Stimulated activated CD4-positive, alpha-beta T cell treated with anti-CD3 and anti-CD28 coated beads, Interleukin-15, amount 100 ng/mL, for 1 hour (primary cell): ENCODE measurements around the gene MYH1.
"Not testable (repeated sequence)": the region's sequence is repeated elsewhere in the genome, so short reads cannot be mapped to it uniquely, and the experiment has no call there.

Experiments
- DNase-seq, 2 donors: peaks; one replicate each; pipeline ENCODE4 v3.0.0-alpha.2; 2020; ENCODE audit warnings: low read depth in 1 of 2, low spot score in 1 of 2

Gene MYH1

DNA sequence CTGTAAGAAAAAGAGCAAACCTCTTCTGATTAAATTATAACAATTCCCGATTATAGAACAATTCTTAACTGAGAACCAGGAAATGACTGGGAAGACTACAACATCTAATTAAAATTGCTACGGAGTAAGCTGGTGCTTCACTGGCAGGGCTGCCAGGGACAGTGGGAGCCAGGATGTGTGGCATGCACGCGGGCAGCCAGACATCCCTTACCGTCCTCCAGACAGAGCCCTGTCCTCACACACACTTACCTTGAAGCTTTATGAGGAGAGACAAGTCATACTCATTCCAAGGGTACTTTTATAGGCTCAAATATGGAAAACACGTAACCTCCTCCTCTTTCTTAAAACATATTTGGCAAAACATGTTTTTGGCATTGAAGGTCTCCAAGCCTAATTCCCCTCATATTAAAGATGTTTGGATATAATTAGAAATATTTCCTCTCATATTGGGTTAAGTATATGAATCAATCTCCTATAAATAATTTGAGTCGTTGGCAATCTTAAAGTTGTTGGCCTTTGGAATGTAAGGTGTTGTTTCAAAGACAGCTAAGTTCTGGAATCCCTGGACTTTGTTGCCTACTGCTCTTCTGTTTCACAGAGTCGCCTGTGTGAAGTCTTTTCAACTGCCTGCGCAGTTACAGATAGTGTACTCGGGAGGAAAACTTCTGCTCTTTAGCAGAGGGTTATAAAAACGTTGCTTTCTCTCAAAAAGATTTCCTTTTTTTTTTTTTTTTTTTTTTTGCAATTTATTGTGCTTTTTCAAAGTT, at the start of gene MYH1:
Gene MYH1, minus strand, starts transcription at position 272 of the 767 bp plus-strand sequence. CDS start 1,900 bp downstream, outside the sequence.
- DNase-seq = no peak

DNA sequence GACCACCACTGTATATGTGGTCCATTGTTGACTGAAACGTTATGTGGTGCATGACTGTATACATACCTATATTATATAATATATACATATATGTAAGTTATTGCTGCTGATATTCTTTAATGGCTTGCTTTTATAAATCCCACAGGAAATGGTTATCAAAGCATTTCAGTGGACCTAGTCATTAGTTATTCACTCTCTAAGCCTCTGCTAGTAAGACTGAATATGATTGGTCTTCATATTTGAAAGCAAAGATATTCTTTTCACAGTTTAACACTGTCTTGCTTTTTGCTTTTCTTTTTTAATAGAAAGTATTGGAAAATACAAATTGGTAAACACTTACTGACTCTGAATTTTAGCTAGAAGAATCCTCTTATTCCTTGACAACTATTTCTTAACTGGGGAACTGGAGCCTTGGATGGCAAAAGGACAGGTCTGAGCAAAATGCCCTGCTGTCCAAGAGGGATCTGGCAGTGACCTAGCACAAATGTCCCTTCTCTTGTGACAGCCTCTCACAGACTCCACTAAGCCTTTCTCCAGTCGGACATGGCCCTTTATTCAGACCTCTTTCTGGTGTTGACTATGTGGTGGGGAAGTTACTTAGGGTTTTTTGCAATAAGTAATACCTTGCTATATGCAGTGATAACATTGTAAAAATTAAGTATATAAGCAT, 45.8 kb upstream of the MYH1 start:
- DNase-seq = no peak

DNA sequence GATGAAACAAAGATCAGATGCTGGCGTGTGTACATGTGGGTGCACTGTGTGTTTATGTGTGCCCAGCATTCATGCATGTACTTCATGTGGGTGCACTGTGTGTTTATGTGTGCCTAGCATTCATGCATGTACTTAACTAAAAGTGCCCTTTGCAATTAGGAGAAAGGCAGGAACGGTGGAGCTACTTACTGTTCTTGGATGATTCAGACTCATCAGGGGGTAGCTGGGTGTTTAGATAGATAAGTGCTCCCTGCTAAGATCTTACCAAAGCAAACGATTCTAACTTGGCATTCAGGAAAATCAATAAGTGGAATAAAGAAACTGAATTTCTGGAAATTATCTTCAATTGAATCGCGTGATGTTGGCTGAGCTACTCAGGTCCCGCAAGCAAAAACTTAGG, 39.7 kb upstream of the MYH1 start:
- DNase-seq = no peak

DNA sequence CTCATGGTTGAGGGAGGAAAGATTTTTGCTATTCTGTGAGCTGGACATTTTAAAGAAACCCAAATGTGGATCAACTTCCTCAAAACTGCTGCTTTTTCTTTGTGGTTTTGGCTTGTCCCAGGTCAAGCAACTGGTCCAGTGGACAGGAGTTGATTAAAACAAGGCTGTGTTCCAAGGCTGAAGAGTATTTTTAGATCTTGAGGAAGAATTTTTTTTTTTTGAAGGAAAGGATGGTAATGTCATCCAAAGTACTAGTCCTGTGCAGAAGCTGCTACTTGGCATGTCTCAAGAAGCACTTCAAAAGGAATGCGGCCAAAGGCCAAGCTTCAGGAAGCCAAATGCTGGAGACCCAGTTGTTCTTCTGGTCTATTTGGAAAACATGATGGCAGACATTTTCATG, 39.1 kb upstream of the MYH1 start:
- no peak for DNase-seq

DNA sequence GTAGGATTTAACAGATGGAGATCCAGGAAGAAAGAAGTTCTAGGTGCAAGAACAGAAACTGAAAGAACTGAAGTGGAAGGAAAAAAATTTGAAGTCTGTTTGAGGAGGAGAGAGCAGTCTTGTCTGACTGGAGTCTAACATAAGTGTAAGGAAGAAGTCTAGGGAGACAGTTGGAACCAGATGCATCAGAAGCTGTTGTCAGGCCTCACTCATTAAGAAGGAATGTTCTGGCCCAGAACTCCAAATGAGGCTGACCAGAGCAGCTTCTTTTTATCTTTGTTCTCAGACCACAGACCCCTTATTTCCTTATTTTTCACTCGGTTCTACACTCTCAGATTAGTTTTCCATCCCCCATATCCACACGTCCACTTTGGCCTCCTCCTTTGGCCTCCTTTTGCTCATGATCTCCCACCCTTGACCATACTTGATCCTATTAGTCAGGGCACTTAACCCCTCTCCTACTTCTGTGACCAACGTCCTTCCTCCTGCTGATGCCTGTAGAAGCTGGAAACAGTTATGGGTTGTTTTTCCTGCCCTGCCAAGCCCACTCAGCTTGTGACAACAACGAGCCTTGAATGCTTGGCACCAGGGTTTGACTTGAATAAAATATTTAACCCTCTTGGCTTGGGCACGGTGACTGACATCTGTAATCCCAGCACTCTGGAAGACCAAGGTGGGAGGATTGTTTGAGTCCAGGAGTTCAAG, 38.1 kb upstream of the MYH1 start:
- DNase-seq = no peak

DNA sequence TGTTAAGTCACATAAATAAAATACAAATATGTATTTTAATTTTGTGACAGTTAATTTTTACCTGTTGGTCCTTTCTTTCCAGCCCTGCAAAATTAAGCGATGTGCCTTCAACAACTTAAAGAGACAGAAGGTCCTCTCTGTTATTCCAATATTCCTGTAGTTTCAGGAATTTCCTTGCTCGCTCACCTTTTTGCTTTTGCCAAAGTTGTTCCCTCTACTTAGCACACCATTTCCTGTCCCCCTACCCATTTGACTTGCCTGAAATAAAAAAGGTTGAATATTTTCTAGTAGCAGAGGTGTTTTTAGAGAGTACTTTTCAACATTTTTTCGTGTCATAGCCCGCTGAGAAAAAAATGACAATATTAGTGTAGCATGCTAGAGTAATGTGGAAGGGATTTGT, 31.7 kb upstream of the MYH1 start:
- DNase-seq = no peak

DNA sequence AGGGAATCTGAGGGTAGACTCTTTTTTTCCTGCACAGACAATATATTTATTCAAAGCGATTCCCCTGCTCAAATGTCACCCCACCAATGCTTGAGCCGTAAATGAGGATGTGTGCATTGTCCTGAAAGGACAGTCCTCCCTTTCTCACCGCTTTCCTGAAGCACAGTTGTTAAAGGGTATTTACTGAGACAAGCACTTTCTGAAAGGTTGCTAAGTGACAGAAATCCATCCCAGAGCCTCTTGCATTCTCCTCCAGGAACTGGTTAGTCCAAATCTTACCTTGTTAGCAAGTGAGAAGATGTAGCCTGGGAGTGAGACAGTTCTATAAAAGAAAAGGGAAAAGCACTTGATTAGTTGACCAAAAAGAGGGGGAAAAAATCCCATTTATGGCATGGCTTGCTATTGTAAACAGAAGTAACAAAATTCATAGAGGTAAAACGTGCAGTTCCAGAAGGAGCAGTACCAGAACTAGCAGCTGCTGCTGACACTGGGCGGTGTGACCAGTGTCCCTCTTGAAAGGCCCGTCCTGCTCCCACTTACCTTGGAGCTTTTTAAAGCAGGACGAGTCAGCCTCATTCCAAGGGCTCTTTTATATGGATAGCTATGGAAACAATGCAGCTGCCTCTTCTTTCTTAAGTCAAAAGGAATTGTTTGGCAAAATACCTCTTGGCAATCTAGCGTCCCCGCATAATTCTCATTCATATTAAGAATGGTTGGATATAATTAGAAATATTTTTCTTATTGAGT, 30.9 kb upstream of the MYH1 start, which contains the start of gene MYH2:
Gene MYH2, minus strand, starts transcription at position 563 of the 747 bp plus-strand sequence. CDS start 1,738 bp downstream, outside the sequence.
- no peak for DNase-seq

DNA sequence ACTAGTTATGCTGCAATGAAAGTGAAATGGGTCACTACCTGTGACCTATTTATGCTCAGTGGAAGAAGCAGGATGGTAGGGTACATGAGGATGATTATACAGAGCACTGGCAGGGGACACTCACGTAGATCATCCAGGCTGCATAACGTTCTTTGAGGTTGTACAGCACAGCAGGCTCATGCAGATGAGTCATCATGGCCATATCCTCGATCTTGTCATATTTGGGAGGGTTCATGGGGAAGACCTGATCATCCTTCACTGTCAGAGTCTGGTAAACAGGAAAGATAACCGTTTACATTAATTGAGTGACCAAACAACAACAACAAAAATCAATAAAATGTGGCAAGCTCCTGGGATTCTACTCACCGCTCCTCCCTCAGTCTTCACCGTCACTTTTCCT, 29.0 kb upstream of the MYH1 start:
- no peak for DNase-seq

DNA sequence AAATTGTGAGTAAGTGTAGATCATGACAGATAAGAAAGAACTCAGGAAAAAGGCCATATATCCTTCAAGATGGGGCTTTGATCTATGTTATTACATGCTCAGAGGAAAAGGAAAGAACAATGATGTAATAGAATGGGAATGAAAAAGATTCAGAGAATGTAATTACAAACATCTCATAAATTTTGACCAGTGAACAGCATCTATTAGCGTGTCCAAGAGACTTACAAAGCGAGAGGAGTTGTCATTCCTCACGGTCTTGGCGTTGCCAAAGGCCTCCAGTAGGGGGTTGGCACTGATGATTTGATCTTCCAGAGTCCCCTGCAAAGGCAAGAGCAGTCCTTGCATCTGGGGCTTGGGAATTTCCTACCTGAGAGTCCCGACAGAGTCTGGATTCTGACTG, 25.1 kb upstream of the MYH1 start:
- not testable (repeated sequence) for DNase-seq

DNA sequence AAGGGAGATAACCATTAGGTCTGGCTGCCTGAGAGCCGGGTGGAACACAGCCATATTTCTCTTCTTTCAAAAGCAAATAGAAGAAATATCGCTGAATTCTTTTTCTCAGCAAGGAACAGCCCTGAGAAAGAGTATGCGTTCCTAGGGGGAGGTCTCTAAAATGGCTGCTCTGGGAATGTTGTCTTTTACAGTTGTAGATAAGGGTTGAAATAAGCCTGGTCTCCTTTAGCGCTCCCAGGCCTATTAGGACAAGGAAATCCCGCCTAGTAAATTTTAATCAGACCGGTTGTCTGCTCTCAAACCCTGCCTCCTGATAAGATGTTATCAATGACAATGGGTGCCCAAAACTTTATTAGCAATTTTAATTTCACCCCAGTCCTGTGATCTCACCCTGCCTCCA, 22.8 kb upstream of the MYH1 start:
- DNase-seq = not testable (repeated sequence)

DNA sequence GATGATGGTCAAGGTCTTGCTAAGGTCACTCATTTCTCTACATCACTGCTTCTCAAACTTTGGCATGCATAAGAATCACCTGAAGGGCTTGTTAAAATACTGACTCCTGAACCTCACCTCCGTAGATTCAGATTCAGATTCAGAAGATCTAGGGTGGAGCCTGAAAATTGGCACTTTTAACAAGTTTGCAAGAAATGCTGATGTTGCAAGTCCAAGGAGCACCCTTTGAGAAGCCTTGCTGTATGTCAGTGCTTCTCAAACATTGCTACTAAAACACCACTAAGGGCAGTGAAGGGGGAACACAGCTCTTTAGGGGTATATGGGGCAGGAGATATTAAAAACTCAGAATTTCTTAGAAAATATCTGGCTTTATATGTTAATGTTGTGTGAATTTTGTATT, 13.7 kb upstream of the MYH1 start:
- no peak for DNase-seq

DNA sequence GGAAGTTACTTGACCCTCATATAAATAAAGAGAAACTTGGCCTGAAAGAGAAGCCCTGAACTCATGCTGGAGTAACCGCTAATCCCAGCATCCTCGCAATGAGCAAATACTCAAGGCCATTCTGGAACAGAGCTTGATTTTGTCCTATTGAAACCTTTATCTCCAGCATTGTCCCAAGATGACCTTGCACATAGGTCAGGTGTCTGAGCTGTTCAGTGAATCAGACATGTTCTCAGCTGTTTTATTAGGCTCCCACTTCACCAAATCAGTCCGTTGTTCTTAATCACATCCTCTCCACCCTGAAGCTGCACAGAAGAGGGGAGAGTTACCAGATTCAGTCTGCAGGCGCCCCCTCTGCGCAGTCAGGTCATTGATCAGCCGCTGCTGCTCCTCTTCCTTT, 9.1 kb upstream of the MYH1 start:
- no peak for DNase-seq

DNA sequence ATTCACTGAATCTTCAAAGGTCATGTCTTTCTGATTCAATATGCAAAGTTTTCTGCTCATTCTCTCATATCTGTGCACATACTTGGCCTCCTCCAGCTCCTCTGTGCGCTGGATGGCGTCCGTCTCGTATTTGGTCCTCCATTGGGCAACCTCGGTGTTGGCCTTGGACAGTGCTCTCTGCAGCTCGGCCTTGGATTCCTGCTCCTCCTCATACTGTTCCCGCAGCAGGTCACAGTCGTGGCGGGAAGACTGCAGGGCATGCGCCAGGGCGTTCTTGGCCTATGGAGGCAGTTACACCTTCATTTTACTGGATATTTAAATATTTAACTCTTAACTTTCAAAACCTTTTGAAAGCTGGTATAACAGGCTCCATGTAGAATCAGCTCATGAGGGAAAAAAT, 8.2 kb upstream of the MYH1 start:
- no peak for DNase-seq

DNA sequence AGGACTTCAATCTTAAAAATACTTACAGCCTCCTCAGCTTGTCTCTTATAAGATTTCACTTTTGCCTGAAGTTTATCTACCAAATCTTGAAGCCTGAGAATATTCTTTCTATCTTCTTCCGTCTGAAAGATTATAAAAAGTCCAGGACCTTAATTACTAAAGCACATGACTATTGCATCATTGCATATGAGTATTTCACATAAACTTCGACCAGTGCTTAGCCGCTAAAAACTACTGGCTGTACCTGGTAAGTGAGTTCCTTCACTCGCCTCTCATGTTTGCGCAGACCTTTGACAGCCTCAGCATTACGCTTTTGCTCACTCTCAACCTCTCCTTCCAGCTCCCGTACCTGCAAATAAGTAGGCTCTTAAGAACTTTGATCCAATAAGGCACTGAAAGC, 4.7 kb upstream of the MYH1 start:
- DNase-seq = no peak

DNA sequence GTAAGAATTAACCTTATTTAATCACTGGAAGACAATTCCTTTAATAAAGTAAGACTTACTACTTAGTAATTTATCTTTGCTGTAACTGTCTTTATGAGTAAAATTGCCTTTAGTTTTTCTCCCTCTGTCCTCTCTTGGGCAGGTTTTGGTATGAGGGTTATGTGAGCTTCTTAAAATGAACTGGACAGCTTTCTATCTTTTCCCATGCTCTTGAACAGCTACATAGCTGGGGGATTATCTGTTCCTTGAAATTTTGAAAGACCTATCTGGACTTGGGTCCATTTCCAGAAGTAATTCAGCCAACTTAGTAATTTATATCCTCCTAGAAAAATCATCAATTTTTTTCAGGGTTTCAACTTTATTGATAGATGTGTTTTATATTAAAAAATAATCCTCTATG, 3.6 kb upstream of the MYH1 start:
- DNase-seq = no peak

DNA sequence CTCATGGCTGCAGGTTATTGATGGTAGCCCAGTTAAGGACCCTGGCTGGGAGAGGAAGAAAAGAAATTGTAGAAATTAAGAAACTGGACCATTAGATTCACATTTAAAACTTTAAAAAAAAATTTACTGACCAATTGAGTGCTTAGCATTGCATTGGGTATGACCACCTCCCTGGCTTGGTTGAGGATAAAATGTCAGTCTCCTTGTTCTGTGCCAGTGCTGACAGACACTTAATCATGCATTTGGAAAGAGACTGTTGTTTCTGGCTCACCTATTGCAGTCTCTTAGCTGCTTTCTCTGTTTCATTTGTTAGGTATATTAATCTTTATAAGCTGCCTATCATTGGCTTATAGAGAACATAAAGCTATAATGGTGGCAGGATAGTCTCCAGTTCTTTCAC, 1.7 kb downstream of the MYH1 start:
- no peak for DNase-seq

DNA sequence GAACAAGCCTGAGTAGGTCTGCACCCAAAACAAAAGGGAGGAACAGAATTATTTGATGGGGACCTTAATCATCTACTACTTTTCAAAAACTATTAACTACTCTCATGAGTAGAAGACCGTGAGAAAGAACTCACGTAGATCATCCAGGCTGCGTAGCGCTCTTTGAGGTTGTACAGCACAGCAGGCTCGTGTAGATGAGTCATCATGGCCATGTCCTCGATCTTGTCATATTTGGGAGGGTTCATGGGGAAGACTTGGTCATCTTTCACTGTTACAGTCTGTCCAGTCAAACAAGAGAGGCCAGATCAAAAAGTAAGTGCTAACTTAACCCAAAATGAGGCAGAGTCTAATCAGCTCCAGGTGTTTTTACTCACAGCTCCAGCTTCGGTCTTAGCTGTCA, 2.3 kb downstream of the MYH1 start:
- no peak for DNase-seq

DNA sequence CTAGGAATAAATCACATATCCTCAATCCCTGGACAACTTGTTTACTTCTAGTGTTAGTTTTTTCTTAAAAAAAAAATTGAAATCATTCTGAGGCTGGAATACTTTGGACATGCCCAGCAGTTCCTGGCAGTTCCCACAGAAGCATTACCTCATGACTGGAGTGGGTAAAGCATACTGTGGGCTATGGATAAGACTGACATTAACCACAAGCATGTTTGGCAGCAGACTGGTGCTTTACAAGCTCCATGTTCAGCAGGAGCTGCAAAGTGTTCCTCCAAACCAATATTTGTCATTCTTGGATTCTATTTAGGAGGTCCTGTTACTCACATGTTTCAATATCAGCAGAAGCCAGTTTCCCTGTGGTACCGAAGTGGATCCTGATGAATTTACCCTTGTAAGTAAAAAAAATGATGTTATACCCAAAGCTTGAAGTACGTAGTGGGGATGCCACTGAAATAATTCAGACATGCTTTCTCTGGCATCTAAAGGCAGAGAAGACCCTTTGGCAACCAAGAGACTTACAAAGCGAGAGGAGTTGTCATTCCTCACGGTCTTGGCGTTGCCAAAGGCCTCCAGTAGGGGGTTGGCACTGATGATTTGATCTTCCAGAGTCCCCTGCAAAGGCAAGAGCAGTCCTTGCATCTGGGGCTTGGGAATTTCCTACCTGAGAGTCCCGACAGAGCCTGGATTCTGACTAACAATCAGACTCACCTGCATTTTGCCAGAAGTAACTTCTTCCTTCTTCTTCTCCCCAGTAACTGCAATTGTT, 4.9 kb downstream of the MYH1 start:
- no peak for DNase-seq

DNA sequence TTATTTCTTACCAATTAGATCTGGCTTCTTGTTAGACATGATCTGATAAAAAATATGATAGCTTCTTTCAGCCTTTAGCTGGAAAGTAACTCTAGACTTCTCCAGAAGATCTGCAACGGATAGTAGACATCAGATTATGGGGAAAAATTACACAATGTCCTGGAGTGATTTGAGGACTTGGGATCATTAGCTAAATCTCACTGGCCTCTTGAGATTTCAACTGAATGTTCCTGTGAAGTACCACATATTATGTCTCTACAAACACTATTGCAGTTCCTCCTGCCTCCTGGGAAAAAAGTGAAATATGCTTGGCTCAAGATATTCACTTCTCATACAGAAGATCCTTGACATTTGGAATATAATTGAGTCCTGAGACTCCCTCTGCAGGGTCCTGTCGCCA, 5.5 kb downstream of the MYH1 start:
- no peak for DNase-seq

DNA sequence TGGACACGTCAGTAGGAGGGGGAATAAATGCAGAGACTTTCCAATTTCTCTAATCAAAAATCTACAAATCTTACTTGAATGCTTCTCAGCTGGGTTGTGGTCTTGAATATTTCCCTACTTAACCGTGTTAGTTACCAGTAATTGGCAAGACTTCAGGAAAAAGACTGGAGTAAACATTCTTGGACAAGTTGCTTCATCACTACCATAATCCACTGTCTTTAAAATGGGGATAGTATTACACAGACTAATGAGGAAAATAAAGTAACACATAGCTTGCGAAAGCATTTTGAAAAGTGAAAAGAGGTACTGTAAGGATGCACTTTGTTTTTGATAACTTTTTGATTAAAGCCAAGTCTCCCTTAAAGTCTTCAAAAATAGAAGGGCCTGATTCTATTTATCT, 18.4 kb downstream of the MYH1 start:
- DNase-seq = no peak

DNA sequence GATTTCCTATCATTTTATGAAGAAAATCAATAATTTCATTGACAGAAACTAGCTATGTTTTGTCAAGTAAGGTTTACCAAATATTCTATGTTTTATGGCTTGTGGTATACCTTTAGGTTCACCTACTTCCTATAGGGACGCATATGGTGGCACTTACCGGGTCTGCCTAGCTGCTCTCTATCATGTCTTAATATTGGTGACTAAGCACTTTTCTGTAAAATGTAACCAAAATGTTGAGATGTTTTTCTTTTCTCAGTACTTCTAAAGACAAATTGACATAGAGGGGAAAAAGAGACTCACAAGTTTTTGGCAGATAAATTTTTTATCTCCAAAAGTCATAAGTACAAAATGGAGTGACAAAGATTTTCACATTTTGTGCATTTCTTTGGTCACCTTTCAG, 26.3 kb downstream of the MYH1 start:
- DNase-seq = no peak
